SIG-M5 treated with dmso at 0.1 percent for 504 hours (cell line): ENCODE measurements around the gene SMYD4.
A peak's percentile ranks its signal among the peaks of the same experiment; 100 is the strongest.
"Not testable (repeated sequence)": the region's sequence is repeated elsewhere in the genome, so short reads cannot be mapped to it uniquely, and the experiment has no call there.

ENCODE experiments used
- DNase-seq: peaks from one replicate; lab custom pipeline; 2025; ENCODE audit not compliant: unreplicated experiment; lab: John Stamatoyannopoulos, UW

SMYD4 gene

GRCh38 chr17:1783271-1783670, 46.4 kb downstream of the SMYD4 start:
- no peak for DNase-seq

- DNase-seq = no peak
These were observed 47.5 kb downstream of the SMYD4 start for GRCh38 chr17:1782171-1782567.

- DNase-seq = no peak
These were observed 50.1 kb downstream of the SMYD4 start for GRCh38 chr17:1779571-1780131.

GRCh38 chr17:1776857-1777256, 52.8 kb downstream of the SMYD4 start:
- DNase-seq = no peak

GRCh38 chr17:1776328-1776727, 53.4 kb downstream of the SMYD4 start:
- no peak for DNase-seq

- no peak for DNase-seq
These were observed 55.1 kb downstream of the SMYD4 start for GRCh38 chr17:1774390-1775176.

GRCh38 chr17:1773696-1774181, 56.0 kb downstream of the SMYD4 start:
- DNase-seq = no peak

GRCh38 chr17:1773000-1773695, 56.6 kb downstream of the SMYD4 start:
- DNase-seq = not testable (repeated sequence)

- peak; percentile 14 for DNase-seq
These were observed 59.8 kb downstream of the SMYD4 start for GRCh38 chr17:1769822-1770477.

- DNase-seq = no peak
These were observed 62.3 kb downstream of the SMYD4 start for GRCh38 chr17:1767358-1767757.

GRCh38 chr17:1766382-1767135, 63.1 kb downstream of the SMYD4 start:
- DNase-seq = no peak

- DNase-seq = no peak
These were observed 64.1 kb downstream of the SMYD4 start for GRCh38 chr17:1765576-1765975.

GRCh38 chr17:1764705-1765104, 65.0 kb downstream of the SMYD4 start:
- DNase-seq = not testable (repeated sequence)

GRCh38 chr17:1764284-1764683, 65.4 kb downstream of the SMYD4 start:
- peak; percentile 15 for DNase-seq

- DNase-seq = peak; percentile 23
These were observed 66.5 kb downstream of the SMYD4 start for GRCh38 chr17:1762901-1763898.

GRCh38 chr17:1762233-1762900, 67.3 kb downstream of the SMYD4 start:
- DNase-seq = no peak

- DNase-seq = no peak
These were observed 70.2 kb downstream of the SMYD4 start for GRCh38 chr17:1759529-1759928.

GRCh38 chr17:1758807-1759206, 70.9 kb downstream of the SMYD4 start:
- no peak for DNase-seq

- DNase-seq = no peak
These were observed 73.9 kb downstream of the SMYD4 start for GRCh38 chr17:1755827-1756262.
